K562 (cell line): Measurements from ENCODE around the gene BIRC6. TPM values are rescaled to one million over a fixed set of nuclear protein-coding genes. Genes with fewer than 3 reads are reported as not detected.

Experiments used
- ATAC-seq: fragments of 200-7000 bp; cut with Tn5 transposase; 3 replicates; pipeline ENCODE4 v1.9.1; 2020; ENCODE audit warnings: moderate library complexity
- BruUV-seq: library from RNA; stranded (reverse); fragments of 400-500 nt; replicated peaks from 2 replicates; lab custom pipeline; 2021; lab: Mats Ljungman, UMichigan
- CTCF ChIA-PET: fragments of 300-600 bp; formaldehyde crosslinking; extraction: SDS; loops from one replicate; lab custom pipeline; 2021; ENCODE audit warnings: low intra/inter-chr PET ratio; lab: Yijun Ruan, JAX
- POLR2A ChIA-PET: fragments of 300-600, 350-650 bp; sonication (Branson Sonifier 250); formaldehyde crosslinking; extraction: SDS; loops from one replicate; lab custom pipeline; 2021; ENCODE audit warnings: antibody characterized with exemption, inconsistent platforms; lab: Yijun Ruan, JAX
- DNase-seq, 4 experiments: peaks; one replicate each; pipeline versions ENCODE4 v3.0.0 to v3.0.0-alpha.2; 2011 to 2018; ENCODE audit warnings: low spot score in 3 of 4, mixed read lengths in 3 of 4; ENCODE audit errors: extremely low read depth in 1 of 4
- FAIRE-seq: peaks from 2 replicates; lab custom pipeline; 2011; peaks lifted over from hg19 to GRCh38; lab: Jason Lieb, UNC
- H2AFZ ChIP-seq: 2 replicates; pipeline ENCODE4 v1.6.0; 2011; ENCODE audit warnings: low read depth, low read length, control low read depth, inconsistent platforms
- H3K27ac ChIP-seq: fragments of 200-600 bp; 3 replicates; pipeline ENCODE4 v1.8.0; 2011; ENCODE audit warnings: low read depth, mild to moderate bottlenecking, control low read depth, inconsistent platforms, low read length, moderate library complexity, mixed read lengths; ENCODE audit errors: extremely low read depth
- H3K27me3 ChIP-seq, 2 experiments: fragments of 300-600 bp in 1 of 2; 2 replicates in 1 of 2; 3 replicates in 1 of 2; pipeline versions ENCODE4 v1.6.0 to v1.8.0; 2011; ENCODE audit warnings: inconsistent platforms in 2 of 2, low read length in 2 of 2, mild to moderate bottlenecking in 1 of 2, mixed read lengths in 1 of 2, moderate library complexity in 1 of 2; ENCODE audit not compliant: control insufficient read depth in 2 of 2, insufficient read depth in 2 of 2
- H3K36me3 ChIP-seq: fragments of 300-600 bp; 3 replicates; pipeline ENCODE4 v1.8.0; 2011; ENCODE audit warnings: mild to moderate bottlenecking, low read length, inconsistent platforms; ENCODE audit not compliant: control insufficient read depth, insufficient read depth
- H3K4me1 ChIP-seq, 2 experiments: fragments of 200-600 bp in 1 of 2; replicated peaks in 1 of 2; 2 replicates in 1 of 2; 3 replicates in 1 of 2; pipeline versions ENCODE4 v1.5.1 to v1.8.0; 2011; ENCODE audit warnings: inconsistent platforms in 2 of 2, low read length in 2 of 2, mild to moderate bottlenecking in 1 of 2, mixed read lengths in 1 of 2, moderate library complexity in 1 of 2; ENCODE audit not compliant: control insufficient read depth in 2 of 2, insufficient read depth in 2 of 2
- H3K4me2 ChIP-seq: 2 replicates; pipeline ENCODE4 v1.6.1; 2011; ENCODE audit warnings: low read length, control low read depth, inconsistent platforms, mixed read lengths; ENCODE audit not compliant: insufficient read depth
- H3K4me3 ChIP-seq: fragments of 200-600 bp; sonication (generic), shearing (Covaris generic); 2 replicates; pipeline ENCODE4 v1.5.1; 2016; ENCODE audit warnings: control low read depth, inconsistent platforms
- H3K79me2 ChIP-seq: fragments of 200-600 bp; 3 replicates; pipeline ENCODE4 v1.8.0; 2011; ENCODE audit warnings: low read length, inconsistent platforms; ENCODE audit not compliant: control insufficient read depth, insufficient read depth
- H3K9ac ChIP-seq, 2 experiments: 2 replicates each; pipeline versions ENCODE4 v1.6.0 to v1.6.1; 2011; ENCODE audit warnings: low read depth in 2 of 2, low read length in 2 of 2, control low read depth in 1 of 2, inconsistent platforms in 1 of 2, mild to moderate bottlenecking in 1 of 2, mixed read lengths in 1 of 2; ENCODE audit not compliant: insufficient read depth in 1 of 2
- H3K9me1 ChIP-seq: one replicate; pipeline ENCODE4 v1.6.0; 2011; ENCODE audit warnings: inconsistent platforms, mild to moderate bottlenecking, low read length, moderate library complexity; ENCODE audit not compliant: control insufficient read depth, insufficient read depth
- H3K9me3 ChIP-seq: replicated peaks from 2 replicates; pipeline ENCODE4 v1.5.1; 2011; ENCODE audit warnings: low read depth, low read length, inconsistent platforms; ENCODE audit not compliant: control insufficient read depth, insufficient read depth
- H4K20me1 ChIP-seq: replicated peaks from 2 replicates; pipeline ENCODE4 v1.6.1; 2011; ENCODE audit warnings: low read length, inconsistent platforms, mixed read lengths; ENCODE audit not compliant: control insufficient read depth, insufficient read depth
- TCF15 ChIP-seq: fragments of 250-450 bp; sonication (Bioruptor Pico); IDR thresholded peaks from 2 replicates; pipeline ENCODE4 v1.8.0; 2022; ENCODE audit warnings: moderate library complexity, mild to moderate bottlenecking, inconsistent platforms
- ZBTB40 ChIP-seq, 2 experiments: fragments of 450-650 bp in 1 of 2; sonication (generic) in 1 of 2; formaldehyde crosslinking in 1 of 2; IDR thresholded peaks; 2 replicates each; pipeline versions ENCODE4 v1.7.1 to v1.9.0; 2016 to 2022; ENCODE audit warnings: inconsistent platforms in 1 of 2, mild to moderate bottlenecking in 1 of 2, missing genetic modification reagents in 1 of 2
- WGBS: fragments of 100-300 bp; shearing (Covaris generic); methylation state at CpG from one replicate; pipeline ENCODE4 v1.1.6; 2016; ENCODE audit warnings: low coverage, mixed read lengths; ENCODE audit not compliant: insufficient coverage; ENCODE audit errors: missing lambda C conversion rate; 5-methylcytosine and 5-hydroxymethylcytosine counted together
- in situ Hi-C: fragments of 300-500 bp; cut with MboI; formaldehyde crosslinking; loops from 4 replicates; pipeline ENCODE4 v1.15.0; 2018; ENCODE audit warnings: inconsistent platforms, mixed read lengths
- intact Hi-C: fragments of 100-400 bp; cut with micrococcal nuclease; formaldehyde crosslinking; loops from 2 replicates; pipeline ENCODE4 v1.14.2; 2022
- polyA plus RNA-seq, 8 experiments: library from polyadenylated mRNA; depleted of rRNA in 4 of 8; stranded (reverse) in 5 of 8; unstranded in 3 of 8; fragments of >200 nt; fragmentation: Nextera tagmentation in 2 of 8; fragmentation: Illumina TruSeq in 1 of 8; extraction: Ambion mirVana in 2 of 8; extraction: Trizol in 1 of 8; gene quantifications; 2 replicates each; pipeline versions ENCODE4 v1.2.1 to v1.2.3, GENCODE V29; 2011 to 2014; ENCODE audit warnings: inconsistent platforms in 1 of 8, missing spikeins in 1 of 8
- total RNA-seq, 7 experiments: library from RNA; depleted of rRNA in 6 of 7; stranded (reverse); fragments of >200 nt in 6 of 7; fragmentation: Illumina TruSeq in 2 of 7; extraction: Trizol in 2 of 7; gene quantifications; 2 replicates each; pipeline versions ENCODE4 v1.2.1 to v1.2.3, GENCODE V29; 2011 to 2021; ENCODE audit warnings: low replicate concordance in 1 of 7

The BIRC6 gene
- total and polyA plus RNA-seq, 9 of the 15 experiments (the other 6 are each of a cell fraction or from before 2014, with no cell fraction given), result 18.8 to 110 (median 49.8) TPM

GRCh38 chr2:32641180-32641579 lies 284.4 kb downstream of the BIRC6 start:
- no peaks in the 10 kb centered on the region for H4K20me1 ChIP-seq
- no peak for TF ChIP-seq TCF15
- TF ChIP-seq ZBTB40 (IDR thresholded peaks at IDR 0.05), result peak; percentile 86
- peak; percentile 73; the same call in 1 of the 2 replicates for TF ChIP-seq ZBTB40 (CRISPR knock-in tag; IDR thresholded peaks at IDR 0.05)
- FAIRE-seq (no peak), DNase-seq (no peak), ATAC-seq (no peak)
- no peaks in the 10 kb centered on the region for H3K27me3 ChIP-seq
- H3K9ac ChIP-seq, result no peak overlapping the region
- in situ Hi-C loops (no loop called here), intact Hi-C loops (no loop called here)
- POLR2A ChIA-PET, result interaction anchor here (0.5 kb wide), 1 partner anchor 272 kb away, joined by 7 read pairs; no protein-coding TSS in a partner anchor
- H3K27ac ChIP-seq, result no peak overlapping the region
- no peaks in the 10 kb centered on the region for H3K9me1 ChIP-seq
- no peaks in the 10 kb centered on the region for H3K79me2 ChIP-seq
- H3K4me1 ChIP-seq, result no peaks in the 10 kb centered on the region
- 93% methylated on average over 5 of the region's 5 CpGs for WGBS
- BruUV-seq, result TSS peak; percentile 28
- no peaks in the 10 kb centered on the region for H3K9me3 ChIP-seq
- H3K4me3 ChIP-seq, result no peak overlapping the region
- peaks cover 68% of the 10 kb centered on the region; the same call in 2 of the 3 replicates for H3K36me3 ChIP-seq
- no peak overlapping the region for H2AFZ ChIP-seq
- no peak overlapping the region for H3K4me2 ChIP-seq
- CTCF ChIA-PET, result no interaction called here
